CD4-positive, alpha-beta T cell treated with Interleukin-17A for 4 hours (primary cell): ENCODE measurements around the gene CLDND1.
"Not testable (repeated sequence)": the region's sequence is repeated elsewhere in the genome, so short reads cannot be mapped to it uniquely, and the experiment has no call there.

ENCODE experiments used
- DNase-seq: peaks from one replicate; pipeline ENCODE4 v3.0.0-alpha.2; 2020; ENCODE audit warnings: mixed read lengths

CLDND1 gene

DNA sequence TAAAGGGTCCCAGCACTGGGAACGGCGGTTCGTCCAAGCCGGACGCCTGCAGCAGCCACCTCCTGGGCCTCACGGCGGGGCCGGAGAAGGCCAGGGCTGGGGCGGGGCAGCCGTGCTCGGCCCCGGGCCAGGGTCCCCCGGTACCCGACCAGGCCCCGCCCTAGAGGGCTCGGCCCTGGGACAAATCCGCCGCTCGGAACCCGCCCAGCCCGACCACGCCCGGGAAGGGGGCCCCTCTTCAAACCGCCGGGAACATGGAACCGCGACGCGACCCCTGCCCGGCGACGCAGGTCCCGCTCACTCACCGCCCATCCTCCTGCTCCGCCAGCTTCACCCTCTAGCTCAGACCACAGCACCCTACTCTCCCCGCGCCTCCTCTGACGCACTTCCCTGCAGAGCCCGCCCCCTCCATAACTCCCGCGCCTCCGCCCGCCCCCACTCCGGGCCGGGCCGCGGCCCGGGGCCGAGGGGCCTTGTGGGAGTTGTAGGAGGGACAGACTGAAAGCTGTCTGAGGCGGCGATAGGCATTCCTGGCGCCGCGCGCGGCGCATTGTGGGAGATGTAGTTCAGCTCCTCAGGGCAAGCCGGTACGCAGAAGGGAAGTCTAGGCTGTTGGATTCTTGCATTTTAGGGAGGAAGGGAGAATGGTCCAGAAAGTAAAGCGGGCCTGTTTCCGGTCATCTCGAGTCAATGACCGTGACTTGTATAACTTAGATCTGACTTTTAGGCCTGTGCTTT lies at the start of gene CLDND1:
Gene CLDND1, minus strand, starts transcription at position 359 of the 738 bp plus-strand sequence. CDS start 1,478 bp downstream, outside the sequence.
- peak; percentile 95 for DNase-seq

DNA sequence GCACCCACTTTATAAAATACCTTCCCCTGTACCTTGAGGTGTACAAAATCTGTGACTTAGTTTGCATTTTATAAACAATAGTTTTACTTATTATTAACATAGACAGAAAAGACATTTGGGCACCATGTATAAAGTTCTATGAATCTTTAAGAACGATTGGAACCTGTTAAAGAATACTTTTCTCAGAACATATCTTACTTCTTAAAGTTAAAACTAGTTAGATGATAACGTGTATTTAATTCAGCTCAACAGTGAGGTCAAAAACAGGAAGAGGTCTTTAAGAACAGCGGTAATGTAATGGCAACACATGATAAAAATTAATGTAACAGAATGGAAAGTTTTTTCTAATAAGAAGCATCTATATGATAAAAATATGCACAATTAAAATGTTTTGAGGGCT lies 45.7 kb upstream of the CLDND1 start:
- no peak for DNase-seq

- DNase-seq = peak; percentile 36
These were observed 45.1 kb upstream of the CLDND1 start for GRCh38 chr3:98567666-98568270.

DNA sequence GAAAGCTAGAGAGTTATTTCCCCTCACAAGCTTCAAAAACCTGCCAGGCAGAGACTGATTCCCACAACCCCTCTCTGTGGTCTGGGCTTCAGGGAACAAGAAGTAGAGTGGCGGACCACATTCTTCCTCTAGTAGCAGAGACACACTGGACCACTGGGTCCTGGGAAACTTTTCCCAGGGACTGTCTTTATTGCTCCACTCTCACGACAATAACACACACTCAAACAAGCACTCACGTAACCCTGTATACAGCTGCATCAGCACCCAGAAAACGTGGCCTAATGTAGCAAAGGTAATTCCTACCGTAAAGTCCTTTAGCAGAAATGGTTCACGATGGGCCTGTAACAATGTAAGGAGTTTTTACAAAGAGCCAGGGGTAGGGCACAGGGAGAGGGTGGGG lies 43.1 kb upstream of the CLDND1 start:
- no peak for DNase-seq

- DNase-seq = no peak
These were observed 42.5 kb upstream of the CLDND1 start for GRCh38 chr3:98565237-98565643.

DNA sequence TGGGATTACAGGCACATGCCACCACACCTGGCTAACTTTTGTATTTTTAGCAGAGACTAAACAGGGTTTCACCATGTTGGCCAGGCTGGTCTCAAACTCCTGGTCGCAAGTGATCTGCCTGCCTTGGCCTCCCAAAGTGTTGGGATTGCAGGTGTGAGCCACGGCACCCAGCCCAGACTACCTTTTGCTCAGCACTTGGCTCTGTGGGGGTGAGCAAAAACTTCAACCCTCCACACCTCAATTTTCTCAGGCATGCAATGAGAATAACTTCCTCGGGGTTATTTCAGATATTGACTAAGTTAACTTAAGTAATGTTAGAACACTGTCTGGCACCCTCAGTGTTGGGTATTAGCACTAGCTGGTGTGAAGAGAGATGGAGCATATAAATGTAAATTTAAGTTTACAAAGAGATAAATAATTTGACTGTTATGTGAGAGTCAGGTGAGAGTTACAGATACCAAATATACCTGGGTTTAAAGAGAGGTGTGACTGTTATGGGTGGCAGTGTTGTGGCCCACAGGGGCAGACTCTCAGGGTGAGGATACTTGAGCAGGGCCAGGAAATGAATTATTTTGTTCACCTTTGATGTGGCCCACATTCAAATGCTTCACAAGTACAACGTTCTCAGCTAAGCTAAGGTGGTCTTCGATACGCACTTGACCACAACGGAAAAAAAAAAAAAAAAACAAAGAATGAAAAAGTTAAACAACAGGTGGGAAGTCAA lies 41.7 kb upstream of the CLDND1 start:
- peak; percentile 64 for DNase-seq

- peak; percentile 38 for DNase-seq
These were observed 41.1 kb upstream of the CLDND1 start for GRCh38 chr3:98563661-98564281.

- DNase-seq = peak; percentile 53
These were observed 39.2 kb upstream of the CLDND1 start for GRCh38 chr3:98561727-98562521.

DNA sequence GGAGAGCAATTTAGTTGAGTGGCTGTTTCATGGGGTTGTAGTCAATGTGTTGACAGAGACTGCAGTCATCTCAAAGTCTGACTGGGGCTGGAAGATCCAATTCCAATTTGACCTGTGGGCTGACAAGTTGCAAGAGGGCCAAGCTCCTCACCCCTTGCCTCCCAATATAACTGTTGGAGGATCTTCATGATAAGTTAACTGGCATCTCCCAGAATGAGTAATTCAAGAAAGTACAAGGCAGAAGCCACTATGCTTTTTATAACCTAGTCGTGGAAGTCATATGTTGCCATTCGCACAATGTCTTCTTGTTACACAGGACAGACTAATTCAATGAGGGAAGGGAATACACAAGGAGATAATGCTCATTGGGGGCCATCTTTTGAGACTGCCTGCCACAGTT lies 38.2 kb upstream of the CLDND1 start:
- DNase-seq = no peak

GRCh38 chr3:98559769-98560168 lies 37.1 kb upstream of the CLDND1 start:
- DNase-seq = not testable (repeated sequence)

DNA sequence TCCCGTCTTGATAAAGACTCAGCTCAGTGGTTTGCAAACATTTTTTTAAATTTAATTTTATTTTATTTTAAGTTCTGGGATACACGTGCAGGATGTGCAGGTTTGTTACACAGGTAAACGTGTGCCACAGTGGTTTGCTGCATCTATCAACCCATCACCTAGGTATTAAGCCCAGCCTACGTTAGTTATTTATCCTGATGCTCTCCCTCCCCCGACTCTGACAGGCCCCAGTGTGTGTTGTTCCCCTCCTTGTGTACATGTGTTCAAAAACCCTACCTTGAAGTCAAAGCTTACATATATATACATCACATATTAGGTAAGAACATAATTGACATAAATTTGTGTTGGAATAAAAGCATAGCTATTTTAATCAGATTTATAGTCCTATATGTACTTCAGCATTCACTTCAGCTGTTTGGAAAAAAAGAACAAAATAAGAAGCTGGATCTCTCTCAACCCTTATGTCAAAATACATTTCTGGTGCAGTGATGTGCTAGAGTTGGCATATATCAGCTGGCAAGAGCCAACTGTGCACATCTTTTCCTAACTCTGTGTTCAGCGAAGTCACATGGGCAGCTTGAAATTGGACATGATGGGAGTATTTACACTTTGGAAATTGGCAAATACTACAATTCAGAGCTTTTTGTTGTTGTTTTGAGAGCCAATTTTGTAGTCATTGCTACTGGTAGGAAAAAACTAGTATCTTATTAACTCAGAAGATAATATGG lies 35.6 kb upstream of the CLDND1 start:
- DNase-seq = peak; percentile 24

GRCh38 chr3:98557324-98558010 lies 34.8 kb upstream of the CLDND1 start:
- DNase-seq = peak; percentile 58

DNA sequence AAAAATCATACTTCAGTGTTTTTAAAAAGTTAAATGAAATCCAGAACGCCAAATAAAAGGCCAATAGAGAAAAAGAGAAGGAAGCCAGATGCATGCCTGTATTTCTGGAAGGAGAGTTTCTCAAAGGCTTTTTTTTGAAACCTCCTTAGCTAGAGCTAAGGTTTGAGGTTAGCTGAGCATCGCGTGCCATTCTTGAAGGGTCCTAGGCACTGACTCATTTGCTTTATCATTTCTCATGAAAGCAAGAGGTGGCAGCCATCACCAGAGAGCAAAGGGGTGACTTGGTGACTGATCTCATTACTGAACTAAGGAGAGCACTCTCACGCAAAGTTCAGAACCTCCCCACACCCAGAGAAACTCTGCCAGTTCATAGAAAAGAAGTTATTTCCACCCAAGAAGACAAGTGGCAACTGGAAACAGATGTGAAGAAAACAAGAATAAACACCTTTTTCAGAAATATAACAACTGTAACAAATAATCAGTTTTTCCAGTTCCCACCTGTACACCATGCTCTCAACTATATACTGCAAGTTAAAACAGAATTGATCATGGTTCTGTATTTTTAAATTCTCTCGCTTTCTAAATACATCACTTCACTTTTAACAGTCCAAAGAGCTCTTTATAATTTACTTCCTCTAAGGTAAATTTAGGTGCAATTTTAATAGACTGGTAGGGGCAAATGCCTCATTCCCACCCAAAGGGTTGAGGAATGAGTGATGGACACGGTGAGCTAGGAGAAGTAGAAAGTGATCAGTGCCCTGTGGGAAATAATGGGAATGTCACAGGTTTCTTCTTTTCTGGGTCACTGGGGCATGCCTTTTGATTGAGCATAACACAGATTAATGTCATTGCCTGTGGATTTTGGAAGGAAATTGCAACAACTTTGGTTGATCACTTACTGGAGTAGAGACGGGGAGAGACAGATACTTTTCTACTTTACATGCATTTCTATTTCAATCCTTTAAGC lies 33.7 kb upstream of the CLDND1 start:
- DNase-seq = peak; percentile 75

DNA sequence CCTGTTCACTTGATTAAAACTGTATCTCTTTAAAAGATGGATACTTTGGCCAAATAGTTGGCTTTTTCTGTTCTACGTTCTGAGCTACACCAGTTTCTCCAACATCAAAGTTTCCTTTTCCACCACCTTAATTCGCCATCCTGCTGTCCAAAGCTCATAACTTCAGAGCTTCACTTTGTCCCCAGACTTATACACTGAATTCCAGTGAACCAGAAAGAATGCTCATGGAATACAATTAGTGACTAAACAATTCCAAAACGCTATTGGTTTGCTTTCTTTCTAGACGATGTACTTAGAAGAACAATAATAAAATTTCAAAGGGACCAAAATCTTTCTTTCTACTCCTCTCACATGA lies 32.3 kb upstream of the CLDND1 start:
- DNase-seq = no peak

- no peak for DNase-seq
These were observed 31.9 kb upstream of the CLDND1 start for GRCh38 chr3:98554580-98554979.

GRCh38 chr3:98553753-98554152 lies 31.1 kb upstream of the CLDND1 start:
- DNase-seq = no peak

- DNase-seq = peak; percentile 23
These were observed 30.4 kb upstream of the CLDND1 start for GRCh38 chr3:98553021-98553563.

DNA sequence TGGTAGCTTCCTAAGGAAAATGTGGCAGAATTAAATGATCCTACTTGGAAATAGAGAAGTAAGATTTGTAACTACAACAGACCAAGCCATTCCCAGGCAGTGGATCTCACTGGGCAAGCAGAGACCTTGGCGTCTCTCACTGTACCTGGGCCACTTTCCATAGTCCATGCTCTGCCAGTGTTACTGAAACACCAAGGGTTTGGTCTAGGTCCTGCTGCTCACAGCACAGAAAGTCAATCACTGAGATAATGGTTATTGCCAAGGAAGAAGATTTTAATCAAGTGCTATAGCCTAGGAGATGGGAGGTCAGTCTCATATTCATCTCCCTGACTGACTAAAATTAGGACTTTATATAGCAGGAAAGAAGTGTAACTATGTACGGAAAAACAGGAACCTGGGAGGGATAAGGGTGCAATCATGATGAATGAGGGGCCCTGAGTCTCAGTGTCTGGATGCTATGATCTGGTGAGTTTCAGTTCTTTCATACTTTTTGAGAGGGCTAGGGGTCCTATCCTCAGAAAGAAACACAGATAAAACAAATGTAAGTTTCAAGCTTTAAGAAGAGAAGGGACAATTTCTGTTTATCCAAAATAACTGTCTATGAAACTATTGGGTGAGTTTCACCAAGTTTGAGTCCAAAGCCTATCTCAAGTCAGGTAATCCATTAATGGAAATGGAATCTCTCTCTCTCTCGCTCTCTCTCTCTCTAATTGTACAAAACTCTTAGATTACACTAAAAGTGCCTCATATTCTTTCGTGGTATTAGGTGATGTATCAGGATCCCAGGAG lies 29.7 kb upstream of the CLDND1 start:
- no peak for DNase-seq

DNA sequence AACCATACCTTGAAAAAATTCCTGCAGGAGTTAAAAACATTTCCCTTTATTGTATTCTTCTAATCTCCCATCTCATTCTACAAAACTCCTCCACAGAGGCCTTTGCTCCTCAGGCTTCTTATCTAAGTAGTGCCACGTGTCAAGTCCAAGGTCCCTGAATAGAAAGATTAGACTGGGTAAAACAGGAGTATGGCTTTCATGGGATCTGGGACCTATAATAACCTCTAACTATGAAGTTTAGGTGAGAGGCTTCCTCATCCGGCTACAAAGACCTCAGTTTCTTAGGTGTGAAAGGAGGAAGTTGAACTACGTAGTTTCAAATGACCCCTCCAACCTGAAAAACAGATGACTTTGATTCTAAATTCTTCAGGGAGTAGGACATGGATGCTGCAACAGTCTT lies 29.1 kb upstream of the CLDND1 start:
- no peak for DNase-seq
